Measurements from ENCODE around the gene LAMA5. TPM values are rescaled to one million over a fixed set of nuclear protein-coding genes. Genes with fewer than 3 reads are reported as not detected.

The LAMA5 gene
- total RNA-seq, 1 experiment from 2014 or later, result 4.1 TPM

DNA sequence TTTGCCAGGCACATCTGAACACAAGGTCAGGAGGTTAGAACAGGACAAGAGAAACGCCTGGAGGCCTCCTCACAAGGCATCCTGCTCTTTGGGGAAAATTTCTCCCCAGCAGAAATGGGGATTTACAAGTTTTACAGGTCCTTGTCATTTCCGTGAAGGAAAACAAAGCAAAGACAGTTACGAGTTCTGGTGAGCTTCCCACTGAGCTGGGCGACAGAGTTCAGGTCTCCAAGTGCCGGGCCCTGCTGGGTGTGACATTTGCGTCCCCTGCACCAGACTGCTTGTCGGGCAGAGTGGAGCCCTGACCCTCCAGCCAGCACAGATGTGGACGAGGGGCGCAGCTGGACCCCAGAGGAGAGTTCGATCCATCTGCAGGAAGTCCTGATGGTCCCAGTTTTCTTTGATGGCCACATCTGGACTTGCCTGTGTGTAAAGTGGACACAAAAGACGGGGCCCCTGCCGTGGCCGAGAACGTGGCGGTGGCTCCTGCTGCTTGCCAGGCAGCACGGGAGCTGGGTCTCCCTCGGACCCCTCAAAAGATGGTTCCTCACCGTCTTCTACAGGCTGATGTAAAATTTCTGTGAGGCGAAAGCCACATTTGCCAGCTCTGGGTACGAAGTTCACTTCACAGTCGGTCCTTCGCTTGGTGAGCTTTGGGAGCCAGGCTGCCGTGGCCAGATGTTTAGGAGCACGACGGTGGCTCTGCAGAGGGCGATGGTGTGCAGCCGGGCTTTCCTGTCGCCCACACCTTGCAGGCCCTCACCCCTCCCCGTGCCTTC lies 69.5 kb downstream of the LAMA5 start:
- in situ Hi-C loops (cut with HindIII; ENCODE audit: low pct_unique_long_range_greater_than_20kb, low sequenced_read_pairs), result loop anchor here (25.0 kb wide), 1 partner anchor 110 kb away; the partner anchor contains the start of gene MTG2
- no peak for DNase-seq (ENCODE audit: low read depth, low spot score)

DNA sequence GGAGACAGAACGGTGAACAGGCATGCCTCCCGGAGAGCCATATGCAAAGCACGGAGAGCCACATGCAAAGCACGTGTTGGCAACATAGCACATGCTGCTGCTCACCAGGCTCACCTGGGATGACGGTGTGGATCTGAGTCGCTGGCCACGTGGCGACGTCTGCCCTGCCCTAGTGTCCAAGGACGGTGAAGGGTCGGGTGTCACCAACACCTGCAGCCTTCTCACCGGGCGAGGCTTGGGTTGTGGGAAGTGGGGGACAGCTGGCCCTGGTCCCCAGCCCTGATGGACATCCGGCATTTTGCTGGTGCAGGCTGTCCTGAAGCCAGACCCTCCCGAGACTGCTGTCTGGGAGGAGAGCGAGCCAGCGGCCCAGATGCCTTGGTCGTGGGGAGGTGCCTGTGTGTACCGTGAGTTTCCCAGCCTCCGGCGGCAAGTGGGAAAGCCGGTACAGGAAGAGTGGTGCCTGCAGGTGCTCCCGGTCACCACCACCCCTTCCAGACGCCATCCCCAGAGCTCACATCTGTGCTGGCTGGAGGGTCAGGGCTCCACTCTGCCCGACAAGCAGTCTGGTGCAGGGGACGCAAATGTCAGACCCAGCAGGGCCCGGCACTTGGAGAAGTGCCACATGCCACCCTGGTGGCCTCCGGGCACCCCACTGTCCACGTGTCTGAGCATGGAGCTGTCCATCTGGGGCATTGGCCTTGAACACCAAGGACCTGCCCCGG lies 70.2 kb downstream of the LAMA5 start:
- no peak for DNase-seq (ENCODE audit: low read depth, low spot score)
- in situ Hi-C loops (cut with HindIII; ENCODE audit: low pct_unique_long_range_greater_than_20kb, low sequenced_read_pairs), result loop anchor here (25.0 kb wide), 1 partner anchor 110 kb away; the partner anchor contains the start of gene MTG2

DNA sequence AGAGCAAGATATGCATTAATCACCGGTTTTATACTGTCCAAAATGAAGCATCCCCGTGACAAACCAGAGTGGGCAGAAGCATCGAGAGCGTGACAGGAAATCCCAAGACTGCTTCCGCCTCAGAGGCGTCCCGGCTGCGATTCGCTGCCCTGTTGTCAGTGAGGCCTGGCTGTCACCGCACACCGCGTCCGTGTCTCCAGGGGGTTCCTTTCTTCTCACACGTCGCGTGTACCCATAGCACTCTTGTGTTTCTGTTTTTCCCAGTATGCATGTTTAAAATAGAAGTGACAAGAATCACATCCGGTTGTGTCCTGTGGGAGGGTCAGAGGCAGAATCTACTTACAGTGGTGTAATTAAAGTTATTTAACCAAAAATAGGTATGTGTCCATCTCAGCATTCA lies 72.6 kb downstream of the LAMA5 start:
- in situ Hi-C loops (cut with HindIII; ENCODE audit: low pct_unique_long_range_greater_than_20kb, low sequenced_read_pairs), result loop anchor here (25.0 kb wide), 1 partner anchor 107 kb away; the partner anchor contains the start of gene MTG2
- DNase-seq (ENCODE audit: low read depth, low spot score), result no peak

DNA sequence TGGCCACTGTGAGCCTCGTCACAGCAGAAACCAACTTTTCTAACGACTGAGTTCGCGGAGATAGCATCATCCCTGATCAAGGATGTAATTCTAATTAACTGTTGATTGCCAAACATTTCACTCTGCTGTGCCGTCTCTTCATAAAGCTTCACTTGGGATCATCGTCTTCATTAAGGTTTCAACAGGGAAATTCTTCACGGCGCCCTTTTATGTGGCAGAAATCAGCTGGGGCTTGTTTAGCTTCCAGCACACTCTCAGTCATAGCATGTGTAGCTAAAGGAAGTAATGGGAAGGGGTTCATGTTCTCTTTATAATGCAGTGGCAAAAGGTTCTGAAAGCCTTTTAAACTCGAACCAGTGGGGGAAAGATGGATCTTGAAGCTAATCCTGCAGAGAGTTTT lies 73.2 kb downstream of the LAMA5 start:
- in situ Hi-C loops (cut with HindIII; ENCODE audit: low pct_unique_long_range_greater_than_20kb, low sequenced_read_pairs), result loop anchor here (25.0 kb wide), 1 partner anchor 107 kb away; the partner anchor contains the start of gene MTG2
- DNase-seq (ENCODE audit: low read depth, low spot score), result no peak

DNA sequence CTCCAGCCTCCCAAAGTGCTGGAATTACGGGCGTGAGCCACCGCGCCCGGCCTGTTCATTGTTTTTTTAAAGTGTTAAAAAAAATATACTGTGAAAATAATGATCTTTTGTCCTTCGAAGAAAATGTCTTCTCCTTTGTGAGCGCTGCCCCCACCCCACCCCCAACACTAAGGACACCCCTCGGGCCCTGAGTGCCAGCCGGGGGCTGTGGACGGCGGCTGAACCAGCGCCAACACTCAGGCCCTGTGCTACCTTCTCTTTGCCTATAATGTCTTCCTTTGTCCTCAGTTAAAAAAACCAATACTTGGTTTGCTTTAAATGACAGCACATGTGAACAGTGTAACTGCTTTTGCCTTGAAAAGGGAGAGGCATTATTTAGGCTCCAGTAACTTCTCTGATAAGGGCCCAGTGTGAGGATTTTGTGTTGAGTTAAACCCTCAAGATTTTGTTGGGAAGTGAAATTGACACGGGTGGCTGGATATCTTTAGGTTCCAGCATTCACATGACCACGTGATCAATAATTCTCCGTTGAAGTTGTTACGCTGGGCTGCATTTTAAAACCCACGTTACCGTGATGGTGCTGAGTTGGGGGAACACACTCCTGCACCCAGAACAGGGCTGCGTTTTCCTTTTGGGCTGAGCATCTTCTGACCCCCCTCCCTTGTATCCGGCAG lies 73.9 kb downstream of the LAMA5 start:
- in situ Hi-C loops (cut with HindIII; ENCODE audit: low pct_unique_long_range_greater_than_20kb, low sequenced_read_pairs), result loop anchor here (25.0 kb wide), 1 partner anchor 106 kb away; the partner anchor contains the start of gene MTG2
- DNase-seq (ENCODE audit: low read depth, low spot score), result peak; percentile 48

DNA sequence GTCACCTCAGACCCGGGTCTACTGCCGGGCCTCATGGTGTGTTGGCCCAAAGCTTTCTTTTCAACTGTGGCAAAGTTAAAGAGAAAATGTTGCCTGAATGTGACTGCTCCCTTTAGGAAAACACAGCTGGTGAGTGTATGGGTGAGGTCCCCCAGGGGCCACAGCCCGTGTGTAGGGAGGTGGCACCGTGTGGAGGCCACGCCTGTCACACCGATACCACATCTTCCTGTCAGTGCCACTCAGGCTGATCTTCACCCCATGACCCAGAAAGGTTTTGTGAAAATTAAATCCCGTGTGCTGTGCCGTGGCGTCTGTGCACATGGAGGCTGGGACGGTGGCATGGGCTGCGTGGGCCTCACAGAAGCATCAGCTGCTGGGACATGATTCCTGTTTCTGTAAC lies 75.0 kb downstream of the LAMA5 start:
- in situ Hi-C loops (cut with HindIII; ENCODE audit: low pct_unique_long_range_greater_than_20kb, low sequenced_read_pairs), result loop anchor here (25.0 kb wide), 1 partner anchor 105 kb away; the partner anchor contains the start of gene MTG2
- DNase-seq (ENCODE audit: low read depth, low spot score), result no peak

DNA sequence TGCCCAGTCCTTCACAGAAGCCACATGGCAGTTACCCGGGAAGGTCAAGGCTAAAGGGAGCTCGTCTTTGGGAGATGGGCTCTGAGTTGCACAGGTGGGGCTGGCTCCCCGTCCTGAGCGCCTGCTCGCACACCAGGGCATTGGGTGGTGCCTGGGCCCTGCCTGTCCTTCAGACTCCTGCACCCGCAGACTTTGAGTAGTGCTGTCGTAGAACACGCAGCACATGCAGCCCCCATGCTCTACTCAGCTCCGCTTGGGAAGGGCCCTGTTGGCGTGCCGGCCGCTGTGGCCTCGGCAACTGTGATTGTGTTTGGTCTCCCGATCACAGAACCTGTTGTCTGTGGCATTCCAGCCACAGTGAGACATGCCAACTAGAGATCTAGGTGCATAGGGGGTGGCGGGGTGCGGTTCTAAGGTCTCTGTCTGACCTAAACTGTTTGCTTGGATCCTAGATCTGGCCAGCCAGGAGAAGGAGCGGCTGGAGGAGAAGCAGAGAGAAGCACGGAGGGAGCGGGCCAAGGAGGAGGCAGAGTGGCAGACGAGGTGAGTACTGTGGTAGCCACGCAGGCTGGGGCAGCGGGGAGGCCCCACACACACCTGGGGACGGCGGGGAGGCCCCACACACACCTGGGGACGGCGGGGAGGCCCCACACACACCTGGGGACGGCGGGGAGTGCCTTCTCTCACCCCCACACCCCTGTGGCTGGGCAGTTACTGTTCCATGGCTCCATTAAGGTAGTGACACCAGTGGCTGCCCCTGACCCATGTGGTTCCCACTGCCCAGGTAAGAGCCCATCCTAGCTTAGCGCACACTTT lies 75.7 kb downstream of the LAMA5 start:
- in situ Hi-C loops (cut with HindIII; ENCODE audit: low pct_unique_long_range_greater_than_20kb, low sequenced_read_pairs), result loop anchor here (25.0 kb wide), 1 partner anchor 104 kb away; the partner anchor contains the start of gene MTG2
- DNase-seq (ENCODE audit: low read depth, low spot score), result no peak

DNA sequence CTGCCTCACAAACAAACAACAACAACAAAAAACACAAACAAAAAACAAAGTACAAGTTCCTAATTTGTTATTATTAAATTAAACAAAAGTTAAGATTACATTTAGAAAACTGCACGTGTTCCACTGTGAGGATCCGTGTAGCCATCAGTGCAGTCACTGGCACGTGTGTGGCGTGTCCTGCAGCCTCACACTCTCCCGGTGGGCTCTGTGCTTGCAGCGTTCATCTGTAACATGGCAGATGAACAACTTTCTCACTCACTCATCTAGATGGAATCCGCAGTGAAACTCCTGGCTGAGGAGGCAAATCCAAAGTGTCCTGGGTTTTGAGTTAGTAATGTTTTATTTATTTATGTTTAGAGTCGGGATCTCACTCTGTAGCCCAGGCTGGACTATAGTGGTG lies 77.2 kb downstream of the LAMA5 start:
- in situ Hi-C loops (cut with HindIII; ENCODE audit: low pct_unique_long_range_greater_than_20kb, low sequenced_read_pairs), result loop anchor here (25.0 kb wide), 1 partner anchor 103 kb away; the partner anchor contains the start of gene MTG2
- no peak for DNase-seq (ENCODE audit: low read depth, low spot score)

DNA sequence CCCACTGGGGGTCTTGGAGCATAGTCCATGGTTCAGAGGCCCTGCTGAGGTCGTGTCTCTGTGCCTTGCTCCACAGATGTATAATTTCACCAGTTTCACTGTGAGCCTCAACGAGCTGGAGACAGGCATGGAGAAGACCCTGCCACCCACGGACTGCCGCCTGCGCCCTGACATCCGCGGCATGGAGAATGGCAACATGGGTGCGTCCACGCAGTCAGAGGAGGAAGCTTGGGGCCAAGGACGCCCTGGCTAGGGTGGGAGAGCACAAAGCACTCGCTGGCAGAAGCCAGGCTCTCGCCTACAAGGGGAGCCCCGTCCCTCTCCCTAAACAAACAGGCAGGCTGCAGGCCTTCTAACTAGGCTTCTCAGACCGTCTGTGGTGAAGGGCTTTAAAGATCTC lies 78.0 kb downstream of the LAMA5 start:
- DNase-seq (ENCODE audit: low read depth, low spot score), result no peak
- in situ Hi-C loops (cut with HindIII; ENCODE audit: low pct_unique_long_range_greater_than_20kb, low sequenced_read_pairs), result loop anchor here (25.0 kb wide), 1 partner anchor 102 kb away; the partner anchor contains the start of gene MTG2

DNA sequence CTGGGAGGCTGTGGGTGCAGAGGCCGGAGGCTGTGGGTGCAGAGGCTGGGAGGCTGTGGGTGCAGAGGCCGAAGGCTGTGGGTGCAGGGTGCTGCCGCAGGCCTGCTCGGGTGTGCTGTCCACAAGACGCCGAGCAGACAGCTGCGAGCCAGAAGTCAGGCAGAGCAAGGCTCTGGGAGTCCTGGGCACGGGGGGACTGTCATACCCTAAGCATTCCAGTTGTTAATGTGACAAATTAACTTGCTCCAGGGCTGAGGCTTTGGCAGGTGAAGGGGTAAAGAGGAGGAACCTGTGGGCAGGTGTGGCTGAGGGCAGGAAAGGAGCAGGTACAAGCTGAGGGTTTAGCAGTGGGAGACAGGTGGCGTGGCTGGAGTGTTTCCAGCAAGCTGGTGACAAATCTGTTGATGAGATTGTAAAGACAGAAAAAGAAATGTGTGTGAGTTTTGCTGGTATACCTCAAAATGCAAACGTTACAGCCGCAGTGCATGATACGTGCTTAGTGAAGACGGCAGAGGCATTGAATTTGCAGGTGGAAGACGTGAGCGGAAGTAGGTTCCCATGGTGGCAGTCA lies 78.5 kb downstream of the LAMA5 start:
- in situ Hi-C loops (cut with HindIII; ENCODE audit: low pct_unique_long_range_greater_than_20kb, low sequenced_read_pairs), result loop anchor here (25.0 kb wide), 1 partner anchor 101 kb away; the partner anchor contains the start of gene MTG2

DNA sequence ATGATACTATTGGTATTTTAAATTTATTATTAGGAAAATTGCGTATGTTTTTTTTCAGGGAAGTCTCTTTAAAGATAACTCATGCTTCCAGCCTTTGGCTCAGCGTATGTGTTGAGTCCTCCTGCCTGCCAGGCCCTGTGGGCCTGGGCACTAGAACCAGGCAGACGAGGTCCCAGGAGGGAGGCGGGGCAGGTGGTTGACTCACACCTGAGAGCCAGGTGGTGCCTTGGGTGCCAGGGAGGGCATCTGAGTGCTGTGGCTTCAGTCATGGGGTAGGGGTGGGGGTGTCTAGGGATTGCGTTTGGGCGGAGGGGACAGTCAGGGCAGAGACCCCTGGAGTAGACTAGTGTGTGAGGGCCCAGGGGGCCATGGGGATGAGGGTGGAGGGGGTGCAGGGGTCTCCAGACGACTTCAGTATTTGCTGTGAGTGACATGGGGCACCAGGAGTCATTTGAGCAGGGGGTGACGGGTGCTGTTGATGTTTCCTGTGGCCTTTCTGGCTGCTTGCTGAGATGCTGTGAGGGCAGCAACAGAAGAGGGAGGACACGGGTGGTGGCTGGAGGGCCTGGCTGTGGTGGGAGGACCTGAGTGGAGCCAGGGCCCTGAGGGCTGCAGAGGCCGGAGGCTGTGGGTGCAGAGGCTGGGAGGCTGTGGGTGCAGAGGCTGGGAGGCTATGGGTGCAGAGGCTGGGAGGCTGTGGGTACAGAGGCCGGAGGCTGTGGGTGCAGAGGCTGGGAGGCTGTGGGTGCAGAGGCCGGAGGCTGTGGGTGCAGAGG lies 79.2 kb downstream of the LAMA5 start:
- in situ Hi-C loops (cut with HindIII; ENCODE audit: low pct_unique_long_range_greater_than_20kb, low sequenced_read_pairs), result loop anchor here (25.0 kb wide), 1 partner anchor 101 kb away; the partner anchor contains the start of gene MTG2
- DNase-seq (ENCODE audit: low read depth, low spot score), result no peak

More for the DNA sequence above, 78.5 kb downstream of the LAMA5 start:
- DNase-seq (ENCODE audit: low read depth, low spot score), result no peak

DNA sequence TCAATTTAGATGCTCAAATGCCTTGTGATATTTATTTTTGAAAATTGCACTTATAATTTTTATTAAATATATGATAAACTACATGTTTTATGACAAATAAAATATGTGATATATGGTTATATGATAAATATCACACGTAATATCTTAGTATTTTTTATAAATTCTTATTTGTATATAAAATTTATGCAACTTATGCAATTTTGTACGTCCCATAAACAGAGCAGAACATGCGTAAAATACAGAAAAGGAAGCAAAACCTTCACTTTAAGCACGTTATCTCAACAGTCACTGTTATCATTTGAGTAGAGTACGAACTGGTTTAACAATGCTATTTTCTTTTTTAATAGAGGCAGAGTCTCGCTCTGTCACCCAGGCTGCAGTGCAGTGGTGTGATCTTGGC lies 80.0 kb downstream of the LAMA5 start:
- no peak for DNase-seq (ENCODE audit: low read depth, low spot score)
- in situ Hi-C loops (cut with HindIII; ENCODE audit: low pct_unique_long_range_greater_than_20kb, low sequenced_read_pairs), result loop anchor here (25.0 kb wide), 1 partner anchor 100 kb away; the partner anchor contains the start of gene MTG2

DNA sequence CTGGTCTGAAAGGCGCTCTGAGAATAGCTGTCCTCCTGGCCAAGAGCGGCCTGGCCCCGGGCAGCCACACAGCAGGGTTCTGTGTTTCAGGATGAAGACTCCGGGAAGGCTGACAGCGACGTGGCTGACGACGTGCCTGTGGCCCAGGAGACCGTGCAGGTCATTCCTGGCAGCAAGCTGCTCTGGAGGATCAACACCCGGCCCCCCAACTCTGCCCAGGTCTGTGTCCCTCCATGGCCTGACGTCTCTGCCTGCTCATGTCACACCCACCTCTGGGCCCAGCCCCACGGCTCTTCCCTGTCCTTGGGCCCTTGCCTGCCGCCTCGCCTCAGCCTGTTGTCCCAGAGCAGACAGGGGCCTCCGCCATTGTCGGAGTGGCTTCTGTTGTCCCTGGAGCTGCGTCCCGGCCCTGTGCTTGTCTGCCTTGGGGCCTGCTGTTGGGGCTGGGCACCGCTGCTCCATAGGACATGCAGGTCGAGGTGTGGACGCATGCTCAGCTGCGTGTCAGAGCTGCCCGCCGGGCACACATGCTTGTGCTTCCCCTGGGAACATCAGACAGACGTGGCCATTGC lies 80.5 kb downstream of the LAMA5 start:
- DNase-seq (ENCODE audit: low read depth, low spot score), result no peak
- in situ Hi-C loops (cut with HindIII; ENCODE audit: low pct_unique_long_range_greater_than_20kb, low sequenced_read_pairs), result loop anchor here (25.0 kb wide), 1 partner anchor 99 kb away; the partner anchor contains the start of gene MTG2

DNA sequence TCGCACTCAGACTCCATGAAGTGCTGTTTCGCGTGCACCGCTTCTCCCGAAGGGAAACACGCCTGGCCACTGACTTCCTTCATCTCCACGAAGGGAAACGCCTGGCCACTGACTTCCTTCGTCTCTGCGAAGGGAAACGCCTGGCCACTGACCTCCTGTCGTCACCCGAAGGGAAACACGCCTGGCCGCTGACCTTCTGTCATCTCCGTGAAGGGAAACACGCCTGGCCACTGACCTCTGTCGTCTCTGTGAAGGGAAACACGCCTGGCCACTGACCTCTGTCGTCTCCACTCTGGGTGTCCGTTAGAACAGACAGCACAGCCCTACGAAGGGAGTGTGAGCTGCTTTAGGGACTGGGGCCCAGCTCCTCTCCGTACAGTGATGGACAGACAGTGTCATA lies 81.4 kb downstream of the LAMA5 start:
- no peak for DNase-seq (ENCODE audit: low read depth, low spot score)
- in situ Hi-C loops (cut with HindIII; ENCODE audit: low pct_unique_long_range_greater_than_20kb, low sequenced_read_pairs), result loop anchor here (25.0 kb wide), 1 partner anchor 98 kb away; the partner anchor contains the start of gene MTG2

DNA sequence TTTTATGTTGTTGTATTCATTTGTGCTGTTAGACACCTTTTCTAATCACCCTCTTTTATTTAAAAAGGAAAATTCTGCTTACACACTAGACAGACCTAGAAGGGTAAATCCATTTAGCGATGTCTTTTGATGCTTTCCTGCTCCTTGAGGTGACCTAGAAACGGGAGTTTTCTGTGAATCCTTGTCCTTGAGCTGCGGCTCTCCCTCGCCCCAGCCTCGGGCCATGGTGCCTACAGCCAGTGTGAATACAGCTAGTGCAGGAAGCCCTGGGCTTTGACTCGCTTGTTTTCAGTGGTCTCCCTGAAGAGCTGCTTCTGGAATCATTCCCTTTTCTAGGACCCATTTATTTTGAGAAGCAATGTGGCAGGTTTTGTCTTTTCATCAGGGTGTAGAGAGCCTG lies 82.0 kb downstream of the LAMA5 start:
- in situ Hi-C loops (cut with HindIII; ENCODE audit: low pct_unique_long_range_greater_than_20kb, low sequenced_read_pairs), result loop anchor here (25.0 kb wide), 1 partner anchor 98 kb away; the partner anchor contains the start of gene MTG2
- DNase-seq (ENCODE audit: low read depth, low spot score), result no peak
